Aorta (tissue), 5 donors: Measurements from ENCODE around the gene IL13RA2. TPM values are rescaled to one million over a fixed set of nuclear protein-coding genes. Genes with fewer than 3 reads are reported as not detected.
A peak's percentile ranks its signal among the peaks of the same experiment; 100 is the strongest.

Experiments used
- ATAC-seq: fragments of 200-7000 bp; cut with Tn5 transposase; one replicate; pipeline ENCODE4 v1.9.1; 2022; ENCODE audit warnings: moderate library complexity; ENCODE audit not compliant: low FRiP score
- DNase-seq, 2 donors: peaks; one replicate each; pipeline ENCODE4 v3.0.0-alpha.2; 2020
- H3K27ac ChIP-seq, 2 donors: one replicate each; pipeline ENCODE4 v1.5.1; 2013; ENCODE audit warnings: low read length in 2 of 2, mild to moderate bottlenecking in 2 of 2, moderate library complexity in 2 of 2, control low read depth in 1 of 2, inconsistent platforms in 1 of 2, low read depth in 1 of 2
- H3K27me3 ChIP-seq, 2 donors: one replicate each; pipeline ENCODE4 v1.6.1; 2013; ENCODE audit warnings: control low read depth in 1 of 2, low read length in 1 of 2, mild to moderate bottlenecking in 1 of 2, moderate library complexity in 1 of 2; ENCODE audit not compliant: insufficient read depth in 2 of 2, control insufficient read depth in 1 of 2
- H3K36me3 ChIP-seq, 2 donors: one replicate each; pipeline ENCODE4 v1.6.1; 2013; ENCODE audit warnings: control low read depth in 1 of 2, low read length in 1 of 2, mild to moderate bottlenecking in 1 of 2; ENCODE audit not compliant: insufficient read depth in 2 of 2, control insufficient read depth in 1 of 2
- H3K4me1 ChIP-seq, 2 donors: one replicate each; pipeline ENCODE4 v1.6.1; 2013; ENCODE audit warnings: low read length in 2 of 2, control low read depth in 1 of 2, mild to moderate bottlenecking in 1 of 2, moderate library complexity in 1 of 2; ENCODE audit not compliant: insufficient read depth in 2 of 2, control insufficient read depth in 1 of 2
- H3K4me3 ChIP-seq, 2 donors: one replicate each; pipeline ENCODE4 v1.5.1; 2013; ENCODE audit warnings: low read length in 2 of 2, control low read depth in 1 of 2, mild to moderate bottlenecking in 1 of 2
- H3K9me3 ChIP-seq: one replicate; pipeline ENCODE4 v1.6.1; 2013; ENCODE audit warnings: mild to moderate bottlenecking, low read length; ENCODE audit not compliant: control insufficient read depth
- WGBS, 2 donors: extraction: QIAGEN DNeasy Blood & Tissue Kit; methylation state at CpG; one replicate each; pipeline ENCODE4 v1.1.7; 2013; 5-methylcytosine and 5-hydroxymethylcytosine counted together
- intact Hi-C, 2 donors: fragments of 100-400 bp; cut with DNase I; formaldehyde crosslinking; loops; one replicate each; pipeline versions ENCODE4 v1.14.2 to v1.15.0; 2022
- polyA plus RNA-seq, 2 donors: library from polyadenylated mRNA; stranded (reverse); fragments of 200-250 nt; gene quantifications; one replicate each; pipeline ENCODE4 v1.2.3, GENCODE V29; 2013
- total RNA-seq, 2 donors: library from RNA; stranded (reverse); fragmentation: NEBNext Ultra II Directional; extraction: Animal tissue kit (Norgen Biotek cat#: 25700); gene quantifications; one replicate each; pipeline ENCODE4 v1.2.1, GENCODE V29; 2021
- donor health status: healthy with polysubstance abuse.
- donor health status: Bipolar disorder and iron deficiency.
- donor health status: DM: no; HTN: no; CAD: no.
- donor health status: DM: no; HTN: no; CAD: no.
- donor health status: DM: yes; HTN: yes; CAD: no.

Gene IL13RA2
- total and polyA plus RNA-seq, 4 donors: 7.3 to 32.3 (median 20.8) TPM

DNA sequence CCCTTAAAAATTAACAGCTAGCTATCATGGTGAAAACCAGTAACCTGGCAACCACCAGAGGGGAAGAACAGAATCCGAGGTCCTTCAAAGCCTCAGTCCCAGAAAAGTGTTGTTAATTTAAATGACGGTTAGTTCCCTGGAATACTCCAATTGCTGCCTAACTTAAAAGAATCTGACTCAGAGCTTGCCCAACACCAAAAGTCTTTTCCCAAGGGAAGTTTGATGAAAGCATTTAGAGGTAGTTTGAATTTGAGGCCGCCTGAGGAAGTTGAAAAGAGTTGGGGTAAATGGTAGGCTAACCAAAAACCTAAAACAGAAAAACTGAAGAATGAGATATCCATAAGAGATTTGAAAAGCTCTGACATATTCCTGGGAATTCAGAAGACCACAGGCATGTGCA is 46.6 kb downstream of the IL13RA2 start:
- peak overlapping the region in 1 of 2 donors; percentile 28 for H3K27ac ChIP-seq
- no peaks in the 10 kb centered on the region for H3K4me1 ChIP-seq
- ATAC-seq: no peak
- H3K36me3 ChIP-seq: no peaks in the 10 kb centered on the region
- no peaks in the 10 kb centered on the region for H3K27me3 ChIP-seq
- no peak for DNase-seq
- H3K9me3 ChIP-seq: no peaks in the 10 kb centered on the region
- intact Hi-C loops: loop anchor here (5.0 kb wide), 2 partner anchors 46 to 51 kb away; partner anchors contain the start of gene IL13RA2 (in 1 of the 2)
- 34 to 43% methylated on average over 3 of the region's 3 CpGs for WGBS, 2 donors
- H3K4me3 ChIP-seq: no peak overlapping the region

DNA sequence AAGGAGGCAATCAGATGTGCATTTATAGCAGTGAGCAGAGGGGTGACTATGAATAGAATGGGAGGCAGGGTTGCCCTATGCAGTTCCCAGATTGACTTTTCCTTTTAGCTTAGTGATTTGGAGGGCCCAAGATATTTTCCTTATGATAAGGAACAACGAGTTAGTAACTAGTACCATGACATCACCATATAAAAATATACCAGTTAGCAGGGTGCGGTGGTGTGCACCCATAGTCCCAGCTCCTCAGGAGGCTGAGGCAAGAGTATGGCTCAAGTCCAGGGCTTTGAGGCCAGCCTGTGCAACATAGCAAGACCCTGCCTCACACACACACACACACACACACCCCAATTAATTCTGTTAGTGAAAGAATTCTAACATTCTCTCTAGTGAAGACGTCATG is 53.0 kb downstream of the IL13RA2 start:
- Histone ChIP-seq H3K36me3 (no peaks in the 10 kb centered on the region), H3K27ac (peak overlapping the region in 1 of 2 donors; percentile 36), H3K4me3 (no peak overlapping the region), H3K4me1 (no peaks in the 10 kb centered on the region), H3K9me3 (no peaks in the 10 kb centered on the region), H3K27me3 (no peaks in the 10 kb centered on the region)
- intact Hi-C loops: loop anchor here in 1 of 2 donors (5.0 kb wide), 1 partner anchor 352 kb away; no protein-coding TSS in a partner anchor
- peak in 1 of 2 donors; percentile 57 for DNase-seq
- ATAC-seq: peak; percentile 26
- 10 to 13% methylated on average over 3 of the region's 3 CpGs for WGBS, 2 donors

DNA sequence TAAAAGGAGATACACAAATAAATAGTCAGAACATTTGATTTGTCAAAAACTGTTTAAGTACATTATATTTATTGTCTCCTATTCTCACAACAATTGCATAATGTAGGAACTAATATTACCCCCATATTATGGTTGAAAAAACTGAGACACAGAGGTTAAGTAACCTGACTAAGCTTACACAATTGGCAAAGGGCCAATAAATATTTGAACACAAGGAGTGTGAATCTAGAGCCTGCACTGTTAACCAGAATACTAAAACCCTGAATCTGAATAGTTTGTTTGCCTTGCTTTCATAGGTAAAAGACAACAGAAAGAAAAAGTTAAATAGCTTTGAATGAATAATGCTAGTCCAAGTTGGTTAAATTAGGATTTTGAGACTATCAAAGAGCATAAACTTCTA is 55.2 kb downstream of the IL13RA2 start:
- ATAC-seq (no peak), DNase-seq (no peak)
- Histone ChIP-seq H3K27ac (no peak overlapping the region), H3K4me3 (no peak overlapping the region), H3K36me3 (no peaks in the 10 kb centered on the region), H3K9me3 (no peaks in the 10 kb centered on the region), H3K4me1 (no peaks in the 10 kb centered on the region), H3K27me3 (no peaks in the 10 kb centered on the region)
- intact Hi-C loops: loop anchor here in 1 of 2 donors (5.0 kb wide), 1 partner anchor 350 kb away; no protein-coding TSS in a partner anchor

DNA sequence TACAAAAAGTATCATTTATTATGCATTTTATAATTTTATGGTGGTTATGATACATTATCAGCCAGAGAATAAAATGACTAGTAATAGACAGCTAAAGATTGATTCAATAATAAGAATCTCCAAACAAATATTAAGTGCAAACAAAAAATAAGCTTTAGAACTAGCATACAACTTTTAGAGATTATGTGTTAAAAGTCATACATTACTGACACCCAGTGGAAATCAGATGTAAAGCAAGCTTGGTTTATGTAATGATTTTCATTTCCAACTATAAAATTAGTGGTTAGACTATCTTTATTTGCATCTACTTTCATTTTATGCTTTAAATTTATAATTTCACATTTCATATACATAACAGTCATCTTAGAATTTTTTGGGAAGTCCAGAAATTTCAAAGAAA is 57.7 kb downstream of the IL13RA2 start:
- Histone ChIP-seq H3K9me3 (no peaks in the 10 kb centered on the region), H3K36me3 (no peaks in the 10 kb centered on the region), H3K4me3 (no peak overlapping the region), H3K27ac (no peak overlapping the region), H3K4me1 (no peaks in the 10 kb centered on the region), H3K27me3 (no peaks in the 10 kb centered on the region)
- DNase-seq (no peak), ATAC-seq (no peak)
- intact Hi-C loops: loop anchor here (5.0 kb wide), 2 partner anchors 332 to 347 kb away; no protein-coding TSS in a partner anchor

Other genes starting within 250 kb of the IL13RA2 start
- not detected for gene RBMXL3, start 171.8 kb upstream of the IL13RA2 start, total RNA-seq
- gene RBMXL3, start 171.8 kb upstream of the IL13RA2 start, polyA plus RNA-seq: not detected
- gene LRCH2, start 216.5 kb upstream of the IL13RA2 start, total RNA-seq: 10 to 100 TPM in 1 of 2 donors, 1 to 10 TPM in 1; 9.5 to 10.9 TPM
- gene LRCH2, start 216.5 kb upstream of the IL13RA2 start, polyA plus RNA-seq: 1 to 10 TPM; 2.6 to 3.8 TPM